Keratinocyte (primary cell): ENCODE data around the gene CDHR3. TPM values are rescaled to one million over a fixed set of nuclear protein-coding genes. Genes with fewer than 3 reads are reported as not detected.

Source experiments
- DNase-seq: peaks from one replicate; pipeline ENCODE4 v3.0.0-alpha.2; 2011; ENCODE audit warnings: low read depth, missing footprints, low spot score
- FAIRE-seq: peaks from 2 replicates; lab custom pipeline; 2011; peaks lifted over from hg19 to GRCh38; lab: Jason Lieb, UNC
- H2AFZ ChIP-seq: 2 replicates; pipeline ENCODE4 v1.6.0; 2012; ENCODE audit warnings: low read length, control low read depth, inconsistent platforms; ENCODE audit not compliant: control insufficient read depth
- H3K27ac ChIP-seq: 2 replicates; pipeline ENCODE4 v1.5.1; 2011; ENCODE audit warnings: low read length; ENCODE audit not compliant: control insufficient read depth, insufficient read depth
- H3K27me3 ChIP-seq: 3 replicates; pipeline ENCODE4 v1.6.0; 2011; ENCODE audit warnings: low read length; ENCODE audit not compliant: control insufficient read depth, insufficient read depth; ENCODE audit errors: extremely low read depth
- H3K36me3 ChIP-seq, 2 experiments: 2 replicates in 1 of 2; 3 replicates in 1 of 2; pipeline ENCODE4 v1.5.1; 2011; ENCODE audit warnings: low read length in 2 of 2, mild to moderate bottlenecking in 1 of 2; ENCODE audit not compliant: control insufficient read depth in 2 of 2, insufficient read depth in 2 of 2; ENCODE audit errors: extremely low read depth in 1 of 2
- H3K4me1 ChIP-seq: 3 replicates; pipeline ENCODE4 v1.5.1; 2011; ENCODE audit warnings: low read length; ENCODE audit not compliant: control insufficient read depth, insufficient read depth; ENCODE audit errors: extremely low read depth
- H3K4me2 ChIP-seq: 3 replicates; pipeline ENCODE4 v1.6.0; 2011; ENCODE audit warnings: low read depth, low read length; ENCODE audit not compliant: control insufficient read depth, insufficient read depth; ENCODE audit errors: extremely low read depth
- H3K4me3 ChIP-seq, 3 experiments: fragments of 200-600 bp in 1 of 3; sonication (generic) in 1 of 3; 2 replicates in 2 of 3; 3 replicates in 1 of 3; pipeline ENCODE4 v1.5.1; 2011 to 2016; ENCODE audit warnings: low read length in 3 of 3, mild to moderate bottlenecking in 3 of 3, control low read depth in 2 of 3, inconsistent platforms in 1 of 3, low read depth in 1 of 3, mixed read lengths in 1 of 3, mixed run types in 1 of 3, moderate library complexity in 1 of 3; ENCODE audit not compliant: control insufficient read depth in 2 of 3, insufficient read depth in 2 of 3; ENCODE audit errors: extremely low read depth in 1 of 3
- H3K79me2 ChIP-seq: 2 replicates; pipeline ENCODE4 v1.6.0; 2012; ENCODE audit warnings: low read length; ENCODE audit not compliant: control insufficient read depth, insufficient read depth
- H3K9ac ChIP-seq: 3 replicates; pipeline ENCODE4 v1.6.0; 2011; ENCODE audit warnings: low read length; ENCODE audit not compliant: control insufficient read depth, insufficient read depth; ENCODE audit errors: extremely low read depth
- H3K9me1 ChIP-seq: 3 replicates; pipeline ENCODE4 v1.6.0; 2011; ENCODE audit warnings: low read length; ENCODE audit not compliant: control insufficient read depth, insufficient read depth; ENCODE audit errors: extremely low read depth
- H3K9me3 ChIP-seq: 2 replicates; pipeline ENCODE4 v1.5.1; 2012; ENCODE audit warnings: low read depth, low read length; ENCODE audit not compliant: control insufficient read depth
- H4K20me1 ChIP-seq: 3 replicates; pipeline ENCODE4 v1.6.0; 2011; ENCODE audit warnings: low read length; ENCODE audit not compliant: control insufficient read depth, insufficient read depth; ENCODE audit errors: extremely low read depth
- EZH2 ChIP-seq: IDR thresholded peaks from one replicate; pipeline ENCODE4 v1.6.1; 2012; ENCODE audit warnings: inconsistent platforms, mild to moderate bottlenecking, low read length, moderate library complexity
- dilution Hi-C: fragments of 300-500 bp; cut with MboI; formaldehyde crosslinking; loops from one replicate; pipeline ENCODE4 v1.7.0; 2020; ENCODE audit warnings: low sequenced_read_pairs; ENCODE audit not compliant: extremely low pct_ligation_motif_present
- polyA plus RNA-seq, 5 experiments: library from polyadenylated mRNA; depleted of rRNA in 3 of 5; stranded (reverse) in 3 of 5; stranded (forward) in 1 of 5; unstranded in 1 of 5; fragments of >200 nt; gene quantifications; 1 replicate in 1 of 5; 2 replicates in 3 of 5; 3 replicates in 1 of 5; pipeline versions ENCODE4 v1.2.1 to v1.2.3, GENCODE V29; 2011 to 2012; ENCODE audit warnings: missing spikeins in 2 of 5, low read depth in 1 of 5, low replicate concordance in 1 of 5
- TF ChIP-seq, protein P1 (sequence below), 3 experiments: IDR thresholded peaks in 1 of 3; conservative IDR thresholded peaks in 1 of 3; optimal IDR thresholded peaks in 1 of 3; 2 replicates in 2 of 3; 3 replicates in 1 of 3; pipeline versions ENCODE3 to v1.5.1; 2011; ENCODE audit warnings: low read length in 3 of 3, mild to moderate bottlenecking in 3 of 3, moderate library complexity in 2 of 3, control low read depth in 1 of 3, inconsistent platforms in 1 of 3; ENCODE audit not compliant: insufficient read depth in 2 of 3; ENCODE audit errors: extremely low read depth in 1 of 3

CDHR3 gene
- polyA plus RNA-seq, 1 donor (not counting 4 experiments of a cell fraction or from before 2014, with no cell fraction given): 1.2 TPM

DNA sequence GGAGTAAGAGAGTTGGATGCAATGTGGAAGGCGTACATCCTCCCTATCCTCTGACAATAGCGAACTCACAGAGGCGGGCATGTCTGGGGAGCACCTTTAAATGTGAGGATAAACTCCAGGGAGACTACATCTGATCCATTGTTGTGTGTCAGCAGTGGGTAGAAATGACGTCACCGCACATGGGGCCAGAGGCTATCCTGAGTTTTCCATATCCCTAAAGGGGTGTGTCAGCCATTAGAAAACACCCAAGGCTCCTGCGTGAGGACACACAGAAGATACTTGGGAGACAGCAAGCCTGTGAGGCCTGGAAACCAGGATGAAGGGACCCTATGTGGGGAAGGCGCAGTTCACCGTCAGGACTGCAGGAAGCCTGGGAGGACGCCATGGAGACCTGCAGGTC, 17.2 kb upstream of the CDHR3 start:
- no peak overlapping the region for H3K9ac ChIP-seq
- H3K4me3 ChIP-seq: no peak overlapping the region
- dilution Hi-C loops: no loop called here
- no peaks in the 10 kb centered on the region for H4K20me1 ChIP-seq
- TF ChIP-seq, protein P1, sequence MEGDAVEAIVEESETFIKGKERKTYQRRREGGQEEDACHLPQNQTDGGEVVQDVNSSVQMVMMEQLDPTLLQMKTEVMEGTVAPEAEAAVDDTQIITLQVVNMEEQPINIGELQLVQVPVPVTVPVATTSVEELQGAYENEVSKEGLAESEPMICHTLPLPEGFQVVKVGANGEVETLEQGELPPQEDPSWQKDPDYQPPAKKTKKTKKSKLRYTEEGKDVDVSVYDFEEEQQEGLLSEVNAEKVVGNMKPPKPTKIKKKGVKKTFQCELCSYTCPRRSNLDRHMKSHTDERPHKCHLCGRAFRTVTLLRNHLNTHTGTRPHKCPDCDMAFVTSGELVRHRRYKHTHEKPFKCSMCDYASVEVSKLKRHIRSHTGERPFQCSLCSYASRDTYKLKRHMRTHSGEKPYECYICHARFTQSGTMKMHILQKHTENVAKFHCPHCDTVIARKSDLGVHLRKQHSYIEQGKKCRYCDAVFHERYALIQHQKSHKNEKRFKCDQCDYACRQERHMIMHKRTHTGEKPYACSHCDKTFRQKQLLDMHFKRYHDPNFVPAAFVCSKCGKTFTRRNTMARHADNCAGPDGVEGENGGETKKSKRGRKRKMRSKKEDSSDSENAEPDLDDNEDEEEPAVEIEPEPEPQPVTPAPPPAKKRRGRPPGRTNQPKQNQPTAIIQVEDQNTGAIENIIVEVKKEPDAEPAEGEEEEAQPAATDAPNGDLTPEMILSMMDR (optimal IDR thresholded peaks at IDR 0.05 in 1 of 3, IDR thresholded peaks at IDR 0.05 in 1 of 3, conservative IDR thresholded peaks at IDR 0.05 in 1 of 3; ENCODE audit: extremely low read depth in 1 of 3, insufficient read depth in 2 of 3, low read length in 3 of 3): no peak
- TF ChIP-seq EZH2: no peak
- H3K9me1 ChIP-seq: no peaks in the 10 kb centered on the region
- no peaks in the 10 kb centered on the region for H3K36me3 ChIP-seq
- no peak overlapping the region for H3K27ac ChIP-seq
- no peak overlapping the region for H2AFZ ChIP-seq
- no peaks in the 10 kb centered on the region for H3K27me3 ChIP-seq
- FAIRE-seq (no peak), DNase-seq (no peak)
- H3K79me2 ChIP-seq: no peaks in the 10 kb centered on the region
- H3K4me2 ChIP-seq: no peak overlapping the region
- no peaks in the 10 kb centered on the region for H3K4me1 ChIP-seq
- no peaks in the 10 kb centered on the region for H3K9me3 ChIP-seq

DNA sequence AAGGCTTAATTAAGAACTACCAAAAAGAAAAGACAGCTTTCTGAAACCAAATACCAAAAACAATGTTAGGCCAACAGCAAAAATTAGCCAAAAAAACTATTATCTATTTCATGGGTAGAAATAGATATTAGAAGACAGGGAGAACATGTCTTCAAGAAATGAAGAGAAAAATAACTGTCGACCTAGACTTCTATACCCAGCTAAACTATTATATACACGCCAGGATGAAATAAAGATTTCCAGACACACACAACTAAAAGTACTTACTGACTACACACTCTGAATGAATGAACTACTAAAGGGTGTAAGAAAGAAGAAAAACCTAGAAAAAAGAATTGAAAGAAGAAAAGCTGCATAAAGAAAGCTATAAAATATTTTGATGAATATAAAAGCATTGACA, 11.5 kb upstream of the CDHR3 start:
- Histone ChIP-seq H3K9me1 (no peaks in the 10 kb centered on the region), H2AFZ (no peak overlapping the region), H3K27me3 (no peaks in the 10 kb centered on the region), H3K9me3 (no peaks in the 10 kb centered on the region), H3K4me1 (no peaks in the 10 kb centered on the region), H3K4me3 (no peak overlapping the region), H3K79me2 (no peaks in the 10 kb centered on the region), H4K20me1 (no peaks in the 10 kb centered on the region), H3K4me2 (no peak overlapping the region), H3K36me3 (no peaks in the 10 kb centered on the region), H3K9ac (no peak overlapping the region), H3K27ac (no peak overlapping the region)
- DNase-seq (no peak), FAIRE-seq (no peak)
- dilution Hi-C loops: no loop called here
- TF ChIP-seq EZH2: no peak

DNA sequence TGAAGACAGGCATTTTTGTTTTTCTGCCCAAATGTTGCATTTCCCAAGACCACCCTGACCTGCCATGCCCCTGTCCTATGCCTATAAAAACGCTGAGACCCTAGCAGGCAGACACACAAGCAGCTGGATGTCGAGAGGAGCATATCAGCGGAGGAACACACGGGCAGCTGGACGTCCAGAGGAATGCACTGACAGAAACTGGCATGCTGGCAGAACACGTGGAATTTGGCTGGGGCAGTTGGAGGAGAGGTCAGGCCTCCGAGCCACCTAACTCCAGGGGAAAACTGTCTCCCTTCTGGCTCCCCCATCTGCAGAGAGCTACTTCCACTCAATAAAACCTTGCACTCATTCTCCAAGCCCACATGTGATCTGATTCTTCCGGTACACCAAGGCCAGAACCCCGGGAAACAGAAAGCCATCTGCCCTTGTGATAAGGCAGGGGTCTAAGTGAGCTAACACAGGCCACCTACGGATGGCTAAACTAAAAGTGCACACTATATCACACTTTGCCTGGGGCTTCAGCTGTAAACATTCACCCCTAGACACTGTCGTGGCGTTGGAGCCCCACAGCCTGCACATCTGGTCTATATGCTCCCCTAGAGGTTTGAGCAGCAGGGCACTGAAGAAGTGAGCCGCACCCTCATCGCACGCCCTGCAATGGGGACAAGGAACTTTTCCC, 10.0 kb upstream of the CDHR3 start:
- DNase-seq: no peak
- FAIRE-seq: no peak
- no peak overlapping the region for H3K4me3 ChIP-seq
- H2AFZ ChIP-seq: no peak overlapping the region
- no peak overlapping the region for H3K9ac ChIP-seq
- no peaks in the 10 kb centered on the region for H4K20me1 ChIP-seq
- H3K27me3 ChIP-seq: no peaks in the 10 kb centered on the region
- H3K4me1 ChIP-seq: no peaks in the 10 kb centered on the region
- H3K9me3 ChIP-seq: no peaks in the 10 kb centered on the region
- TF ChIP-seq, protein P1 (optimal IDR thresholded peaks at IDR 0.05 in 1 of 3, IDR thresholded peaks at IDR 0.05 in 1 of 3, conservative IDR thresholded peaks at IDR 0.05 in 1 of 3; ENCODE audit: extremely low read depth in 1 of 3, insufficient read depth in 2 of 3, low read length in 3 of 3): no peak
- TF ChIP-seq EZH2: no peak
- H3K9me1 ChIP-seq: no peaks in the 10 kb centered on the region
- dilution Hi-C loops: no loop called here
- no peak overlapping the region for H3K27ac ChIP-seq
- no peak overlapping the region for H3K4me2 ChIP-seq
- no peaks in the 10 kb centered on the region for H3K79me2 ChIP-seq
- no peaks in the 10 kb centered on the region for H3K36me3 ChIP-seq
